ENCODE measurements around the gene AUH.

AUH gene

DNA sequence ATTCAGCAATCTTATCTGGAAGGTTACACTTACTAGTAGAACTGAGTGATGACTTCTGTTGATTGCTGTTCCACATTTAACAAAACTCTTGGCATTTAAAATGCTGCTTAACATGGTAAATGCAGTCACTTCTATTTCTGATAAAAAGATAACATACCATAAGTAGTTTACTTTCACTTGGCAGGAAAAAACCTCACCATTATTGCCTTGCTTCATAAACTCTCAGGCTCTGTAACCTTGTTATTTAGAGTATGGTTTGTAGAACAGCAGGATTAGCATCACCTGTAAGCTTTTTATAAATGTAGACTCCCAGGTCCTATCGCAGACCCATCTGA is 55.5 kb downstream of the AUH start:
- TF ChIP-seq SPI1 (IDR thresholded peaks at IDR 0.05; ENCODE audit: borderline replicate concordance, low read depth): no peak
- TF ChIP-seq, protein P1, sequence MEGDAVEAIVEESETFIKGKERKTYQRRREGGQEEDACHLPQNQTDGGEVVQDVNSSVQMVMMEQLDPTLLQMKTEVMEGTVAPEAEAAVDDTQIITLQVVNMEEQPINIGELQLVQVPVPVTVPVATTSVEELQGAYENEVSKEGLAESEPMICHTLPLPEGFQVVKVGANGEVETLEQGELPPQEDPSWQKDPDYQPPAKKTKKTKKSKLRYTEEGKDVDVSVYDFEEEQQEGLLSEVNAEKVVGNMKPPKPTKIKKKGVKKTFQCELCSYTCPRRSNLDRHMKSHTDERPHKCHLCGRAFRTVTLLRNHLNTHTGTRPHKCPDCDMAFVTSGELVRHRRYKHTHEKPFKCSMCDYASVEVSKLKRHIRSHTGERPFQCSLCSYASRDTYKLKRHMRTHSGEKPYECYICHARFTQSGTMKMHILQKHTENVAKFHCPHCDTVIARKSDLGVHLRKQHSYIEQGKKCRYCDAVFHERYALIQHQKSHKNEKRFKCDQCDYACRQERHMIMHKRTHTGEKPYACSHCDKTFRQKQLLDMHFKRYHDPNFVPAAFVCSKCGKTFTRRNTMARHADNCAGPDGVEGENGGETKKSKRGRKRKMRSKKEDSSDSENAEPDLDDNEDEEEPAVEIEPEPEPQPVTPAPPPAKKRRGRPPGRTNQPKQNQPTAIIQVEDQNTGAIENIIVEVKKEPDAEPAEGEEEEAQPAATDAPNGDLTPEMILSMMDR (IDR thresholded peaks at IDR 0.05; ENCODE audit: insufficient read depth, low read length): no peak
- no peak for TF ChIP-seq POLR2AphosphoS5 (IDR thresholded peaks at IDR 0.05; ENCODE audit: low read depth)
- no peak for TF ChIP-seq GABPA (IDR thresholded peaks at IDR 0.05; ENCODE audit: low read depth)
- TF ChIP-seq, protein P2, sequence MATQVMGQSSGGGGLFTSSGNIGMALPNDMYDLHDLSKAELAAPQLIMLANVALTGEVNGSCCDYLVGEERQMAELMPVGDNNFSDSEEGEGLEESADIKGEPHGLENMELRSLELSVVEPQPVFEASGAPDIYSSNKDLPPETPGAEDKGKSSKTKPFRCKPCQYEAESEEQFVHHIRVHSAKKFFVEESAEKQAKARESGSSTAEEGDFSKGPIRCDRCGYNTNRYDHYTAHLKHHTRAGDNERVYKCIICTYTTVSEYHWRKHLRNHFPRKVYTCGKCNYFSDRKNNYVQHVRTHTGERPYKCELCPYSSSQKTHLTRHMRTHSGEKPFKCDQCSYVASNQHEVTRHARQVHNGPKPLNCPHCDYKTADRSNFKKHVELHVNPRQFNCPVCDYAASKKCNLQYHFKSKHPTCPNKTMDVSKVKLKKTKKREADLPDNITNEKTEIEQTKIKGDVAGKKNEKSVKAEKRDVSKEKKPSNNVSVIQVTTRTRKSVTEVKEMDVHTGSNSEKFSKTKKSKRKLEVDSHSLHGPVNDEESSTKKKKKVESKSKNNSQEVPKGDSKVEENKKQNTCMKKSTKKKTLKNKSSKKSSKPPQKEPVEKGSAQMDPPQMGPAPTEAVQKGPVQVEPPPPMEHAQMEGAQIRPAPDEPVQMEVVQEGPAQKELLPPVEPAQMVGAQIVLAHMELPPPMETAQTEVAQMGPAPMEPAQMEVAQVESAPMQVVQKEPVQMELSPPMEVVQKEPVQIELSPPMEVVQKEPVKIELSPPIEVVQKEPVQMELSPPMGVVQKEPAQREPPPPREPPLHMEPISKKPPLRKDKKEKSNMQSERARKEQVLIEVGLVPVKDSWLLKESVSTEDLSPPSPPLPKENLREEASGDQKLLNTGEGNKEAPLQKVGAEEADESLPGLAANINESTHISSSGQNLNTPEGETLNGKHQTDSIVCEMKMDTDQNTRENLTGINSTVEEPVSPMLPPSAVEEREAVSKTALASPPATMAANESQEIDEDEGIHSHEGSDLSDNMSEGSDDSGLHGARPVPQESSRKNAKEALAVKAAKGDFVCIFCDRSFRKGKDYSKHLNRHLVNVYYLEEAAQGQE (IDR thresholded peaks at IDR 0.05; ENCODE audit: insufficient replicate concordance, low read depth): no peak
- no peak overlapping the region for H3K27ac ChIP-seq (replicated peaks)
- no peak for DNase-seq (ENCODE audit: low read depth in 1 of 2, low spot score in 1 of 2)

DNA sequence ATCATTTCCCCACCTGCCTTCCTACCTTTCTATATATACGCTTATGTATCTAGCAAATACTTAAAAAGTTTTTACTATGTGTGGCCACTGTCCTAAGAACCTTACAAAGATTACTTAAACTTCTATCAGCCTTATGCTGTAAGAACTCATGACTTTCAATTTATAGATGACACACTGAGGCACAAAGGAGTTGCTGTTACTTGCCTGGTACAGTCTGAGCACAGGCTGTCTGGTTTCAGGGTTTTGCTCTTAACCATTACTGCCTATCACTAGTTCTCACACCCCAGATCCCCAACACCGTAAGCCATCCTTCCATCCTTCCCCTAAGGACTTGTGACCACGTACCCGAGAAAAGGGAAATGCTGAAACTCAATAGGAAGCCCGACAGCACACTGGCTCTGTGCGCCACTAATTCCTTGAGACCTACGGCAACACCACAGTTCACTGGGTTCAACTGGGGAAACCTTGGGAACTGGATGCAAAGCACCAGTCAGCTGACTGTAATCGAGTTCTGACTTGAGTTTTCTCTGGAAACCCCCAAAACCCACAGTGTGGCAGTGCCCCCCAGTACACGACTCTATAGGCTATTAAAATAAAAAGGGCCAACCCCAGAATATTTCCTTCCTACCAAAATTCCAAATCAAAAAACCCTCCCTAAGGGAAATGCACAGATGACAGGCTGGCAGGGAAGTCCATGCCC is 56.0 kb downstream of the AUH start:
- TF ChIP-seq SPI1 (IDR thresholded peaks at IDR 0.05; ENCODE audit: borderline replicate concordance, low read depth): peak; percentile 12; the same call in 1 of the 2 replicates
- TF ChIP-seq POLR2AphosphoS5 (IDR thresholded peaks at IDR 0.05; ENCODE audit: low read depth): no peak
- TF ChIP-seq GABPA (IDR thresholded peaks at IDR 0.05; ENCODE audit: low read depth): no peak
- TF ChIP-seq, protein P1 (IDR thresholded peaks at IDR 0.05; ENCODE audit: insufficient read depth, low read length): no peak
- TF ChIP-seq, protein P2 (IDR thresholded peaks at IDR 0.05; ENCODE audit: insufficient replicate concordance, low read depth): no peak

More for the DNA sequence above, 55.5 kb downstream of the AUH start:
- no peak overlapping the region for H3K4me3 ChIP-seq (replicated peaks; ENCODE audit: insufficient read depth, low read length)
- H3K27me3 ChIP-seq (ENCODE audit: insufficient read depth, poor library complexity, severe bottlenecking): no peaks in the 10 kb centered on the region

DNA sequence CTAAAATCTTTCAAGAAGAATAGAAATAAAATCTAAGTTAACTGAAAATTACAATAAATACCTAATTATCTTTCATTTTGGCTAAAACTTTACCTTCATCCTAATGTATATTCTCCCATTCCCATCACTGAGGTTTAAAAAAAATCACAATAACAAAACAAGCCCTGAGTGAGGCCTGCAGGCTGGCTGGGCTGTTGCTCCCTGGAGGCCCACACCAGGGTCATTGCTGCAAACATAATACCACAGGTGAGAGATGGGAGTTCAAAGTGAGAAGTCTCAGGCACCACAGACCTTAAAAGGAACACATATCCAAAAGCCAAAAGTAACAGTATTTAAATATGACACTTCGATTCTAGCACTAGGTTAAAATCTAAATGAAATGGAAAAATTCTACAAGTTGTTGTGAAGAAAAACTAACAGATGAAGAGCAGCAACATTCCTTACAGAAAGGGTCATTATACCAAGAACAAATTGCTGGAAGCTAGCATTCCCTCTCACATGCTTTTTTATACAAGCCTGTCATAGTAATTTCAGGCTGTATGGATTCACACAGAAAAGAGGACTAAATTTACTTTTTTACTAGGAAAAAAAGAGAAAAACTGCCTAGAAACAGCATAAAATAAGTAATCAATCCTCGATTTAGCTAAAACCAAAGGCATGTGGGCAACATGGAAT is 57.8 kb downstream of the AUH start:
- no peak overlapping the region for H3K4me3 ChIP-seq (replicated peaks; ENCODE audit: insufficient read depth, low read length)
- peak overlapping the region; percentile 73 for H3K27ac ChIP-seq (replicated peaks)
- TF ChIP-seq, protein P1 (IDR thresholded peaks at IDR 0.05; ENCODE audit: insufficient read depth, low read length): no peak
- no peak for TF ChIP-seq GABPA (IDR thresholded peaks at IDR 0.05; ENCODE audit: low read depth)
- no peak for TF ChIP-seq SPI1 (IDR thresholded peaks at IDR 0.05; ENCODE audit: borderline replicate concordance, low read depth)
- TF ChIP-seq, protein P2 (IDR thresholded peaks at IDR 0.05; ENCODE audit: insufficient replicate concordance, low read depth): no peak
- TF ChIP-seq POLR2AphosphoS5 (IDR thresholded peaks at IDR 0.05; ENCODE audit: low read depth): no peak
- no peak for DNase-seq (ENCODE audit: low read depth in 1 of 2, low spot score in 1 of 2)
- no peaks in the 10 kb centered on the region for H3K27me3 ChIP-seq (ENCODE audit: insufficient read depth, poor library complexity, severe bottlenecking)

More for the DNA sequence above, 56.0 kb downstream of the AUH start:
- H3K27me3 ChIP-seq (ENCODE audit: insufficient read depth, poor library complexity, severe bottlenecking): no peaks in the 10 kb centered on the region
- H3K27ac ChIP-seq (replicated peaks): no peak overlapping the region
- DNase-seq (ENCODE audit: low read depth in 1 of 2, low spot score in 1 of 2): no peak
- H3K4me3 ChIP-seq (replicated peaks; ENCODE audit: insufficient read depth, low read length): no peak overlapping the region
